Measurements from ENCODE around the gene VPS39.

- no peak for TF ChIP-seq CTCF (IDR thresholded peaks at IDR 0.05; ENCODE audit: poor library complexity)
- no peak for TF ChIP-seq EZH2 (IDR thresholded peaks at IDR 0.05; ENCODE audit: borderline replicate concordance)
- no peak for TF ChIP-seq EZH2phosphoT487 (IDR thresholded peaks at IDR 0.05; ENCODE audit: low read depth, severe bottlenecking, unreplicated experiment)
Observed at GRCh38 chr15:42120285-42120684, 87.8 kb downstream of the VPS39 start.

Measured in hepatocyte (in vitro differentiated cells).